ENCODE data around the gene UCK2.

UCK2 gene

GRCh38 chr1:165854101-165854845 lies 26.9 kb downstream of the UCK2 start:
- Histone ChIP-seq H3K4me3 (no peak overlapping the region), H3K27me3 (ENCODE audit: low read depth) (no peaks in the 10 kb centered on the region), H3K4me1 (peaks cover 22% of the 10 kb centered on the region), H3K9me3 (no peaks in the 10 kb centered on the region), H3K36me3 (replicated peaks) (no peaks in the 10 kb centered on the region; the same call in 1 of the 2 replicates)
- in situ Hi-C loops (cut with MboI; ENCODE audit: low sequenced_read_pairs), result no loop called here
- DNase-seq (ENCODE audit: low spot score in 2 of 2), result no peak

GRCh38 chr1:165855010-165855838 lies 27.8 kb downstream of the UCK2 start:
- no peak for DNase-seq (ENCODE audit: low spot score in 2 of 2)
- Histone ChIP-seq H3K9me3 (no peaks in the 10 kb centered on the region), H3K4me1 (peaks cover 22% of the 10 kb centered on the region), H3K4me3 (no peak overlapping the region), H3K27me3 (ENCODE audit: low read depth) (no peaks in the 10 kb centered on the region), H3K36me3 (replicated peaks) (no peaks in the 10 kb centered on the region)
- in situ Hi-C loops (cut with MboI; ENCODE audit: low sequenced_read_pairs), result no loop called here

DNA sequence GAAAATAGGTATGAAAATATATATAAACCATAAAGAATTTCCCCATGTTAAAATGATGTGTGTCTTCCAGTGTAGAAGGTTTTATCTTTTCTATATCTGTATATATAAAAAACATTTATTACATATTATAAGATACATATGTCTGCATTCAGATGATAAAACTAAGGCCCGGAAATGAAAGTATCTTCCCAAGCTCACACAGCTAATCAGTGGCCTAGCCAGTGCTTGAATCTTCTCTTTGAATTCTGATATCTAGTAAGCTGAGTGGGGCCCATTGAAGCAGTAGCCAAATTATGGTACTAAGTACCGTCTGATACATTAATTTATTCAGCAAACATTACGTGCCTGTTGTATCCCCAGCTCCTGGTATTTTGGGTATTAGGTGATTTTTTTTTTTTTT lies 28.6 kb downstream of the UCK2 start:
- H3K4me1 ChIP-seq, result peaks cover 22% of the 10 kb centered on the region
- H3K9me3 ChIP-seq, result no peaks in the 10 kb centered on the region
- in situ Hi-C loops (cut with MboI; ENCODE audit: low sequenced_read_pairs), result no loop called here
- no peaks in the 10 kb centered on the region for H3K36me3 ChIP-seq (replicated peaks)
- no peak overlapping the region for H3K4me3 ChIP-seq
- no peak for DNase-seq (ENCODE audit: low spot score in 2 of 2)
- no peaks in the 10 kb centered on the region for H3K27me3 ChIP-seq (ENCODE audit: low read depth)

GRCh38 chr1:165856606-165857005 lies 29.2 kb downstream of the UCK2 start:
- in situ Hi-C loops (cut with MboI; ENCODE audit: low sequenced_read_pairs), result no loop called here
- DNase-seq (ENCODE audit: low spot score in 2 of 2), result peak in 1 of 2 experiments; percentile 25
- Histone ChIP-seq H3K27me3 (ENCODE audit: low read depth) (no peaks in the 10 kb centered on the region), H3K4me1 (peaks cover 22% of the 10 kb centered on the region), H3K4me3 (no peak overlapping the region), H3K36me3 (replicated peaks) (no peaks in the 10 kb centered on the region), H3K9me3 (no peaks in the 10 kb centered on the region)

- Histone ChIP-seq H3K36me3 (replicated peaks) (peaks cover 5% of the 10 kb centered on the region; the same call in 1 of the 2 replicates), H3K27me3 (ENCODE audit: low read depth) (no peaks in the 10 kb centered on the region), H3K9me3 (no peaks in the 10 kb centered on the region), H3K4me3 (no peak overlapping the region), H3K4me1 (peaks cover 28% of the 10 kb centered on the region)
- in situ Hi-C loops (cut with MboI; ENCODE audit: low sequenced_read_pairs), result no loop called here
- peak; percentile 50 to 64 for DNase-seq (ENCODE audit: low spot score in 2 of 2)
Measured at GRCh38 chr1:165857046-165857801, 29.8 kb downstream of the UCK2 start.

- DNase-seq (ENCODE audit: low spot score in 2 of 2), result no peak
- Histone ChIP-seq H3K4me1 (peaks cover 32% of the 10 kb centered on the region), H3K4me3 (no peak overlapping the region), H3K9me3 (no peaks in the 10 kb centered on the region), H3K36me3 (replicated peaks) (peaks cover 6% of the 10 kb centered on the region; the same call in 1 of the 2 replicates), H3K27me3 (ENCODE audit: low read depth) (no peaks in the 10 kb centered on the region)
- in situ Hi-C loops (cut with MboI; ENCODE audit: low sequenced_read_pairs), result no loop called here
Measured at GRCh38 chr1:165858364-165858823, 31.0 kb downstream of the UCK2 start.

GRCh38 chr1:165858967-165859845 lies 31.8 kb downstream of the UCK2 start:
- peaks cover 34% of the 10 kb centered on the region for H3K4me1 ChIP-seq
- no peak overlapping the region for H3K4me3 ChIP-seq
- DNase-seq (ENCODE audit: low spot score in 2 of 2), result no peak

DNA sequence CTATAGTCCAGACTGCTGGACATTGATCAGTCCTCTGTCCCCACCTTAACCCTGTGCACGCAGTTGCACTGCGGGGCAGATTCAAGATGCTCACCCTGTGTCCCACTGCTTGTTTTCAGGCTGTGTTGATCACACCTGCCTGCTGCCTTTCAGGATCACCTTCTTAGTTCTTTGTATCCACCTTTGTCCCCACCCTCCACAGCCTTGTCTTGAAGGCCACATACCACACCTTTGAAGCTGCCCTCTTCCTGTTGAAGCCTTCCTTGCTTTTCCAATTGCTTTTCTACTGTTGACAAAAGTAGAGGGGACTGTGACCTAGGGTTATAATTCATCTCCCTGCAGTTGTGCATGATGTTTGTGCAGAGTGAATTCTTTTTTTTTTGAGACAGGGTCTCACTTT lies 32.7 kb downstream of the UCK2 start:
- in situ Hi-C loops (cut with MboI; ENCODE audit: low sequenced_read_pairs), result no loop called here
- no peaks in the 10 kb centered on the region for H3K9me3 ChIP-seq
- H3K27me3 ChIP-seq (ENCODE audit: low read depth), result no peaks in the 10 kb centered on the region
- H3K4me1 ChIP-seq, result peaks cover 34% of the 10 kb centered on the region
- peaks cover 6% of the 10 kb centered on the region; the same call in 1 of the 2 replicates for H3K36me3 ChIP-seq (replicated peaks)
- DNase-seq (ENCODE audit: low spot score in 2 of 2), result no peak
- H3K4me3 ChIP-seq, result no peak overlapping the region

More at GRCh38 chr1:165858967-165859845, 31.8 kb downstream of the UCK2 start:
- H3K9me3 ChIP-seq, result no peaks in the 10 kb centered on the region
- peaks cover 6% of the 10 kb centered on the region; the same call in 1 of the 2 replicates for H3K36me3 ChIP-seq (replicated peaks)
- no peaks in the 10 kb centered on the region for H3K27me3 ChIP-seq (ENCODE audit: low read depth)
- in situ Hi-C loops (cut with MboI; ENCODE audit: low sequenced_read_pairs), result no loop called here

GRCh38 chr1:165861911-165862310 lies 34.5 kb downstream of the UCK2 start:
- peaks cover 20% of the 10 kb centered on the region for H3K4me1 ChIP-seq
- no peaks in the 10 kb centered on the region for H3K27me3 ChIP-seq (ENCODE audit: low read depth)
- peaks cover 6% of the 10 kb centered on the region; the same call in 1 of the 2 replicates for H3K36me3 ChIP-seq (replicated peaks)
- in situ Hi-C loops (cut with MboI; ENCODE audit: low sequenced_read_pairs), result no loop called here
- no peak overlapping the region for H3K4me3 ChIP-seq
- DNase-seq (ENCODE audit: low spot score in 2 of 2), result no peak
- no peaks in the 10 kb centered on the region for H3K9me3 ChIP-seq

DNA sequence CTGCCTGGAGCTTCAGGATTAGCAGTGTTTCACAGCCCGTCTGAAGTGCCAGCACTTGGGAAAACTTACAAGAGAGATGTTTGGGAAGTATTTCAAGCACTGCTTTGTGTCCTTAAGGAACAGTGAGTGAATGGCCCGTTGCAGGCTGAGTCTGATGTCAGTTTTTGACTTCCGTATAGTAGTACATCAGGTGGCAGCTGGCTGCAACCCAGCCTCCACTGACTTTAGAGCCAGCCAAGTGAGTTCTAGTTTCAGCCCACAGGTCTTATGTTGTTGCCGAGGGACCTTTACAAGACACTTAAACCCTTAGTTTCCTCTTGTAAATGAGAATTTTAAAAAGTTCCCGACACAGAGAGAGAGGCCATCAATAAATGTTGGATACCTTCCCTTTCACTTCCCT lies 35.0 kb downstream of the UCK2 start:
- no peaks in the 10 kb centered on the region for H3K9me3 ChIP-seq
- no peak overlapping the region for H3K4me3 ChIP-seq
- H3K4me1 ChIP-seq, result peaks cover 14% of the 10 kb centered on the region
- DNase-seq (ENCODE audit: low spot score in 2 of 2), result no peak
- peaks cover 6% of the 10 kb centered on the region; the same call in 1 of the 2 replicates for H3K36me3 ChIP-seq (replicated peaks)
- H3K27me3 ChIP-seq (ENCODE audit: low read depth), result no peaks in the 10 kb centered on the region
- in situ Hi-C loops (cut with MboI; ENCODE audit: low sequenced_read_pairs), result no loop called here

DNA sequence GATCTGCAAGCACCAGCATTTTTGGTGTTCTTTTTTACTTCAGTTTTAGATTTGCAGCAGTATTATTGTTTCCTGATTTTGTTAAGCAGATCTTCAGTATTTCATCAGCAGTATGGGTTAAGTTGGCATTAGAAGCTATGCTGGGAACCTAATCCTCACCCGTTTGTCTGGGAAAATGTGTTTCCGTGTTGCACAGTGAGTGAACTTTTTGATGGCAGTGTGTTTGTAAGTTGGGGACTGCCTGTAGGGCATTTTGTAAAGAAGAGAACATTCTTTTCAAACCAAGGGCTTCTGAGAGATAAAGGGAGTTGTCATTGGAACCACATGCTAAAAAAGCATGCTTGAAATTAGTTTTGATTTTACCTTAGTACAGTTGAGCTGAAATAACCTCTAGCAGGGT lies 35.9 kb downstream of the UCK2 start:
- peaks cover 6% of the 10 kb centered on the region; the same call in 1 of the 2 replicates for H3K36me3 ChIP-seq (replicated peaks)
- no peaks in the 10 kb centered on the region for H3K27me3 ChIP-seq (ENCODE audit: low read depth)
- DNase-seq (ENCODE audit: low spot score in 2 of 2), result no peak
- H3K4me1 ChIP-seq, result peaks cover 14% of the 10 kb centered on the region
- in situ Hi-C loops (cut with MboI; ENCODE audit: low sequenced_read_pairs), result no loop called here
- H3K9me3 ChIP-seq, result no peaks in the 10 kb centered on the region
- no peak overlapping the region for H3K4me3 ChIP-seq

GRCh38 chr1:165865633-165866340 lies 38.4 kb downstream of the UCK2 start:
- DNase-seq (ENCODE audit: low spot score in 2 of 2), result no peak
- Histone ChIP-seq H3K36me3 (replicated peaks) (peaks cover 6% of the 10 kb centered on the region; the same call in 1 of the 2 replicates), H3K9me3 (no peaks in the 10 kb centered on the region), H3K4me3 (no peak overlapping the region), H3K27me3 (ENCODE audit: low read depth) (no peaks in the 10 kb centered on the region), H3K4me1 (peaks cover 14% of the 10 kb centered on the region)
- in situ Hi-C loops (cut with MboI; ENCODE audit: low sequenced_read_pairs), result no loop called here
